Measurements from ENCODE around the gene CCDC14.

The CCDC14 gene

DNA sequence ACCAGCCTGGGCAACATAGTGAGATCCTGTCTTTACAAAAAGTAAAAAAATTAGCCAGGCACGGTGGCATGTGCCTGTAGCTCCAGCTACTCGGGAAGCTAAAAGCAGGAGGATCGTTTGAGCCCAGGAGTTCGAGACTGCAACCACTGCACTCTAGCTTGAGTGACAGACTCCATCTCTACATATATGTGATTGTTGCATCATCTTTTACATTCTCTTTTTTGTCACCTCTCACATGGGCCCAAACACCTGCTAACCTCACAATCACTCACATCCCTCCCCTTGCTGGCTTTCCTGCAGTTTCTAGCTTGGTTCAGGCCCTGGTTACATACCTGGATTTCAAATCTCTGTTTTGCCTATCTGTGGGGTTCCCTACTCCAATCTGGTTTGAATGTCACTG lies 96.3 kb downstream of the CCDC14 start:
- 97% methylated on average over 4 of the region's 4 CpGs for WGBS (ENCODE audit: insufficient coverage)

More for the DNA sequence above, 96.3 kb downstream of the CCDC14 start:
- ChIA-PET POLR2A (no interaction called here), CTCF (no interaction called here)
- no peak for DNase-seq
- H3K27me3 ChIP-seq (replicated peaks in 2 of 5; ENCODE audit: control insufficient read depth in 4 of 5, insufficient read depth in 5 of 5, low read length in 4 of 5), result no peaks in the 10 kb centered on the region
- no peaks in the 10 kb centered on the region for H3K4me1 ChIP-seq (ENCODE audit: control extremely low read depth in 1 of 4, control insufficient read depth in 4 of 4, insufficient read depth in 4 of 4, low read length in 3 of 4)
- no peaks in the 10 kb centered on the region for H3K36me3 ChIP-seq (ENCODE audit: control insufficient read depth in 4 of 4, insufficient read depth in 4 of 4, low read length in 3 of 4)
- H3K9me3 ChIP-seq (ENCODE audit: control extremely low read depth in 1 of 5, control insufficient read depth in 4 of 5, insufficient read depth in 2 of 5, low read depth in 1 of 5, low read length in 4 of 5), result peaks cover 0 to 2% (median 0%) of the 10 kb centered on the region in 5 experiments
- no peak overlapping the region for H3K27ac ChIP-seq (ENCODE audit: insufficient read depth in 1 of 2, low read depth in 1 of 2, low read length in 2 of 2, poor library complexity in 1 of 2, severe bottlenecking in 2 of 2)
- no peak overlapping the region for H3K4me3 ChIP-seq (ENCODE audit: control insufficient read depth in 1 of 7, extremely low read depth in 1 of 7, insufficient read depth in 4 of 7, low read depth in 2 of 7, low read length in 6 of 7)

Data from common myeloid progenitor, CD34-positive (primary cell).